Right atrium auricular region (tissue), 2 donors: ENCODE measurements around the gene ORM1. TPM values are rescaled to one million over a fixed set of nuclear protein-coding genes. Genes with fewer than 3 reads are reported as not detected.

Experiments
- DNase-seq: peaks from one replicate; pipeline ENCODE4 v3.0.0-alpha.2; 2019; ENCODE audit warnings: low spot score
- H3K27ac ChIP-seq, 2 donors: fragments of 200-600 bp; sonication (generic); 1 replicate in 1 of 2; 2 replicates in 1 of 2; pipeline ENCODE4 v1.5.1; 2016 to 2019
- H3K27me3 ChIP-seq, 2 donors: fragments of 200-600 bp; sonication (generic); one replicate each; pipeline versions ENCODE4 v1.5.1 to v1.6.0; 2017 to 2019
- H3K36me3 ChIP-seq: fragments of 200-600 bp; sonication (generic); one replicate; pipeline ENCODE4 v1.5.1; 2016
- H3K4me1 ChIP-seq, 2 donors: fragments of 200-600 bp; sonication (generic); one replicate each; pipeline versions ENCODE4 v1.5.1 to v1.6.0; 2017 to 2019
- H3K4me3 ChIP-seq, 2 donors: fragments of 200-600 bp; sonication (generic); 1 replicate in 1 of 2; 2 replicates in 1 of 2; pipeline ENCODE4 v1.5.1; 2017 to 2019; ENCODE audit warnings: mild to moderate bottlenecking in 1 of 2, moderate library complexity in 1 of 2
- H3K9me3 ChIP-seq, 2 donors: fragments of 200-600 bp; sonication (generic); one replicate each; pipeline ENCODE4 v1.5.1; 2019
- CTCF ChIP-seq, 2 donors: fragments of 200-600 bp; sonication (generic); IDR thresholded peaks; one replicate each; pipeline ENCODE4 v1.5.1; 2019; ENCODE audit warnings: antibody characterized with exemption in 2 of 2
- total RNA-seq, 2 donors: library from RNA; depleted of rRNA; stranded (reverse); fragments of >200 nt; gene quantifications; one replicate each; pipeline ENCODE4 v1.1.0, GENCODE V29; 2016

ORM1 gene
- total RNA-seq, 2 donors from 2014 or later: not detected

GRCh38 chr9:114296338-114296737 is 26.6 kb upstream of the ORM1 start:
- no peak overlapping the region for H3K4me3 ChIP-seq
- no peak for DNase-seq
- TF ChIP-seq CTCF (IDR thresholded peaks at IDR 0.05): no peak
- H3K27ac ChIP-seq: no peak overlapping the region
- H3K27me3 ChIP-seq: no peaks in the 10 kb centered on the region
- peaks cover 0 to 9% of the 10 kb centered on the region in 2 donors for H3K9me3 ChIP-seq
- no peaks in the 10 kb centered on the region for H3K4me1 ChIP-seq
- H3K36me3 ChIP-seq: peaks cover 7% of the 10 kb centered on the region

- TF ChIP-seq CTCF (IDR thresholded peaks at IDR 0.05): no peak
- H3K9me3 ChIP-seq: peaks cover 0 to 6% of the 10 kb centered on the region in 2 donors
- H3K4me1 ChIP-seq: no peaks in the 10 kb centered on the region
- peaks cover 6% of the 10 kb centered on the region for H3K36me3 ChIP-seq
- no peak overlapping the region for H3K27ac ChIP-seq
- H3K4me3 ChIP-seq: no peak overlapping the region
- no peaks in the 10 kb centered on the region for H3K27me3 ChIP-seq
- DNase-seq: no peak
Observed at GRCh38 chr9:114299286-114300152, 23.4 kb upstream of the ORM1 start.

GRCh38 chr9:114300153-114300845 is 22.6 kb upstream of the ORM1 start:
- H3K4me1 ChIP-seq: no peaks in the 10 kb centered on the region
- H3K36me3 ChIP-seq: no peaks in the 10 kb centered on the region
- DNase-seq: no peak
- H3K9me3 ChIP-seq: no peaks in the 10 kb centered on the region
- H3K4me3 ChIP-seq: no peak overlapping the region
- TF ChIP-seq CTCF (IDR thresholded peaks at IDR 0.05): no peak
- H3K27me3 ChIP-seq: no peaks in the 10 kb centered on the region
- H3K27ac ChIP-seq: no peak overlapping the region

- Histone ChIP-seq H3K27me3 (no peaks in the 10 kb centered on the region), H3K9me3 (no peaks in the 10 kb centered on the region), H3K27ac (no peak overlapping the region), H3K4me3 (no peak overlapping the region), H3K4me1 (peaks cover 0 to 6% of the 10 kb centered on the region in 2 donors), H3K36me3 (no peaks in the 10 kb centered on the region)
- TF ChIP-seq CTCF (IDR thresholded peaks at IDR 0.05): no peak
- no peak for DNase-seq
Observed at GRCh38 chr9:114300846-114301797, 21.8 kb upstream of the ORM1 start.

GRCh38 chr9:114301798-114302565 is 20.9 kb upstream of the ORM1 start:
- H3K27me3 ChIP-seq: no peaks in the 10 kb centered on the region
- no peak overlapping the region for H3K4me3 ChIP-seq
- TF ChIP-seq CTCF (IDR thresholded peaks at IDR 0.05): no peak
- no peaks in the 10 kb centered on the region for H3K36me3 ChIP-seq
- H3K27ac ChIP-seq: no peak overlapping the region
- H3K9me3 ChIP-seq: no peaks in the 10 kb centered on the region
- DNase-seq: no peak
- peaks cover 0 to 6% of the 10 kb centered on the region in 2 donors for H3K4me1 ChIP-seq
